Measurements from ENCODE around the gene PADI3. TPM values are rescaled to one million over a fixed set of nuclear protein-coding genes. Genes with fewer than 3 reads are reported as not detected.

PADI3 gene
- total RNA-seq, 4 donors from 2014 or later: 0.20 to 0.31 TPM; not detected in 2

- WGBS, 2 donors (ENCODE audit: low coverage in 1 of 2): 60% methylated on average over 3 of the region's 6 CpGs; no CpG with 5 or more reads in 1 of the 2 donors
- no peak overlapping the region for H3K27ac ChIP-seq
Measured at GRCh38 chr1:17225140-17225539, 23.8 kb upstream of the PADI3 start.

GRCh38 chr1:17227358-17227915 lies 21.5 kb upstream of the PADI3 start:
- no peaks in the 10 kb centered on the region for H3K36me3 ChIP-seq
- TF ChIP-seq CTCF (IDR thresholded peaks at IDR 0.05): no peak
- H3K4me3 ChIP-seq: no peak overlapping the region
- H3K9me3 ChIP-seq: no peaks in the 10 kb centered on the region
- peaks cover 63% of the 10 kb centered on the region for H3K27me3 ChIP-seq
- H3K4me1 ChIP-seq: no peaks in the 10 kb centered on the region
- 47 to 56% methylated on average over 7 of the region's 7 CpGs for WGBS, 2 donors (ENCODE audit: low coverage in 1 of 2)
- ATAC-seq: no peak
- no peak overlapping the region for H3K27ac ChIP-seq

More at GRCh38 chr1:17225140-17225539, 23.8 kb upstream of the PADI3 start:
- Histone ChIP-seq H3K4me1 (no peaks in the 10 kb centered on the region), H3K4me3 (no peak overlapping the region), H3K27me3 (peaks cover 69% of the 10 kb centered on the region), H3K36me3 (no peaks in the 10 kb centered on the region), H3K9me3 (no peaks in the 10 kb centered on the region)
- no peak for ATAC-seq
- TF ChIP-seq POLR2AphosphoS5 (IDR thresholded peaks at IDR 0.05) (no peak), CTCF (IDR thresholded peaks at IDR 0.05) (no peak), POLR2A (IDR thresholded peaks at IDR 0.05) (no peak), EP300 (IDR thresholded peaks at IDR 0.05) (no peak)

- 60 to 73% methylated on average over 2 to 3 of the region's 8 CpGs for WGBS, 2 donors (ENCODE audit: low coverage in 1 of 2)
- no peak for ATAC-seq
- Histone ChIP-seq H3K27ac (no peak overlapping the region), H3K27me3 (peaks cover 63% of the 10 kb centered on the region), H3K4me3 (no peak overlapping the region), H3K4me1 (no peaks in the 10 kb centered on the region), H3K36me3 (no peaks in the 10 kb centered on the region), H3K9me3 (no peaks in the 10 kb centered on the region)
- TF ChIP-seq POLR2A (IDR thresholded peaks at IDR 0.05) (no peak), EP300 (IDR thresholded peaks at IDR 0.05) (no peak), POLR2AphosphoS5 (IDR thresholded peaks at IDR 0.05) (no peak), CTCF (IDR thresholded peaks at IDR 0.05) (no peak)
Measured at GRCh38 chr1:17228619-17229018, 20.3 kb upstream of the PADI3 start.

- no peaks in the 10 kb centered on the region for H3K9me3 ChIP-seq
- no peak overlapping the region for H3K27ac ChIP-seq
- no peaks in the 10 kb centered on the region for H3K4me1 ChIP-seq
- no peaks in the 10 kb centered on the region for H3K36me3 ChIP-seq
- H3K27me3 ChIP-seq: peaks cover 64% of the 10 kb centered on the region
- WGBS, 2 donors (ENCODE audit: low coverage in 1 of 2): 100% methylated on average over 2 of the region's 6 CpGs; no CpG with 5 or more reads in 1 of the 2 donors
- no peak for ATAC-seq
- no peak overlapping the region for H3K4me3 ChIP-seq
- TF ChIP-seq EP300 (IDR thresholded peaks at IDR 0.05): no peak
- TF ChIP-seq POLR2AphosphoS5 (IDR thresholded peaks at IDR 0.05): no peak
- no peak for TF ChIP-seq POLR2A (IDR thresholded peaks at IDR 0.05)
- TF ChIP-seq CTCF (IDR thresholded peaks at IDR 0.05): no peak
Measured at GRCh38 chr1:17229379-17229778, 19.5 kb upstream of the PADI3 start.

GRCh38 chr1:17230106-17230505 lies 18.8 kb upstream of the PADI3 start:
- TF ChIP-seq EP300 (IDR thresholded peaks at IDR 0.05) (no peak), POLR2AphosphoS5 (IDR thresholded peaks at IDR 0.05) (no peak), POLR2A (IDR thresholded peaks at IDR 0.05) (no peak), CTCF (IDR thresholded peaks at IDR 0.05) (no peak)
- ATAC-seq: no peak
- Histone ChIP-seq H3K4me3 (no peak overlapping the region), H3K27ac (no peak overlapping the region), H3K36me3 (no peaks in the 10 kb centered on the region), H3K4me1 (no peaks in the 10 kb centered on the region), H3K9me3 (no peaks in the 10 kb centered on the region), H3K27me3 (peaks cover 60% of the 10 kb centered on the region)
- no CpG with 5 or more reads among the region's 10 CpGs for WGBS, 2 donors (ENCODE audit: low coverage in 1 of 2)
